HUES6 (cell line): ENCODE results near the gene CLCN6.
A peak's percentile ranks its signal among the peaks of the same experiment; 100 is the strongest.
"Not testable (repeated sequence)": the region's sequence is repeated elsewhere in the genome, so short reads cannot be mapped to it uniquely, and the experiment has no call there.

Source experiments
- H3K27ac ChIP-seq: 2 replicates; pipeline ENCODE4 v1.7.0; 2013; ENCODE audit warnings: low read depth, mild to moderate bottlenecking, low read length, inconsistent platforms
- H3K27me3 ChIP-seq: 2 replicates; pipeline ENCODE4 v1.6.1; 2013; ENCODE audit warnings: low read length; ENCODE audit not compliant: control insufficient read depth, insufficient read depth
- H3K36me3 ChIP-seq: 2 replicates; pipeline ENCODE4 v1.6.1; 2013; ENCODE audit warnings: low read length; ENCODE audit not compliant: control insufficient read depth, insufficient read depth
- H3K4me1 ChIP-seq: 2 replicates; pipeline ENCODE4 v1.6.1; 2013; ENCODE audit warnings: low read length; ENCODE audit not compliant: control insufficient read depth, insufficient read depth
- H3K4me3 ChIP-seq: 2 replicates; pipeline ENCODE4 v1.5.1; 2013; ENCODE audit warnings: low read depth, low read length
- H3K9ac ChIP-seq: one replicate; pipeline ENCODE4 v1.6.1; 2013; ENCODE audit warnings: mild to moderate bottlenecking, low read length
- H3K9me3 ChIP-seq: 2 replicates; pipeline ENCODE4 v1.6.1; 2013; ENCODE audit warnings: low read depth, low read length; ENCODE audit not compliant: control insufficient read depth, insufficient read depth

CLCN6 gene

DNA sequence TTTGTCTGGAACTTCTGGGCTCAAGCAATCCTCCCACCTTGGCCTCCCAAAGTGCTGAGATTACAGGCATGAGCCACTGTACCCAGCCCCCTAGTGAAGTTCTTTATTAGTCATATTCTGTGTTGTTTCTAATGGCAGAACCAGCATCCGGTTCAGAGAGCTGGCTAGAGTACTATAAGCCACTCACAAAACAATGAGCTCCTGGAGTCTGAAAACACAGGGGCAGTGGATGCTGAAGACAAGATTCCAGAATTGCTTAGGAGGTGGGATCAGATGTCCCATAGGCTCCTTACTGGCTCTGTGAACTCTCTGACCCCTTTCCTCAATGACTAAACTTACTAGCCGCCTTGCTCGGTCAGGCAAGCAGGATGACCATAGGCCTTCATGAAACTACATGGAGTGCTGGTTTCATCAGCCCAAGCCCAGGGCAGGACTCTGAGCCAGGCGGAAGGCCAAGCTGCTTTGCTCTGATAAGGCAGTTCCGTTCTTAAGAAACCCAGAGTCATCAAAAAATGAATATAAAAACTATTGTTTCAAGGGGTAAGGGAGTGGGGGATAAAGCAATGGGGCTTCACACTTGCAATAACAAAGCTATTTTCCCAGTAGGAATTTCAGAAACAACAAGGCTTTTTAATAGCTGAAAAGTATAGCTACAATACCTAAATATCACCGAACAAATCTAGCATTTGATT lies 8.3 kb upstream of the CLCN6 start:
- Histone ChIP-seq H3K4me1 (peaks cover 7% of the 10 kb centered on the region), H3K36me3 (peaks cover 57% of the 10 kb centered on the region), H3K9ac (no peak overlapping the region), H3K4me3 (no peak overlapping the region), H3K27me3 (no peaks in the 10 kb centered on the region), H3K27ac (no peak overlapping the region), H3K9me3 (no peaks in the 10 kb centered on the region)

DNA sequence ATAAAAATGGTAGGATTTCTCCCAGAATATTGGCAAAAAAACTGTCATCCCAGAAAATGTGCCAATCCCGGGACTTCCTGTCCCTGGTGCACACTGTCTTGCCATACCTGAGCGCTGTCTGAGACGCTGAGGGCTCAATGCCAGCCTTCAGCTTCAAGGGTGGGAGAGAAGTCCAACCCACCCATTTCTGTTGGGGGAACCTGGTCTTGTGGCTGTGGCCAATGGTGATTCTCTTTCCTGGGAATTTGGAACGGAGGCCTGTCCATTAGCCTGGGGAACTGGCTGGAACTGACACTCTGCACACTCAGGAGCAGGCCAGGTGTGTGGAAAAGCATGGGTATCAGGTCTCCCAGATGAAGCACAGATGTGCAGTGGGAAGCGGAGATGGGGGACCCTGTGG lies 6.9 kb upstream of the CLCN6 start:
- Histone ChIP-seq H3K27me3 (no peaks in the 10 kb centered on the region), H3K9me3 (no peaks in the 10 kb centered on the region), H3K9ac (no peak overlapping the region), H3K27ac (no peak overlapping the region), H3K4me3 (no peak overlapping the region), H3K36me3 (peaks cover 47% of the 10 kb centered on the region), H3K4me1 (peaks cover 18% of the 10 kb centered on the region)

DNA sequence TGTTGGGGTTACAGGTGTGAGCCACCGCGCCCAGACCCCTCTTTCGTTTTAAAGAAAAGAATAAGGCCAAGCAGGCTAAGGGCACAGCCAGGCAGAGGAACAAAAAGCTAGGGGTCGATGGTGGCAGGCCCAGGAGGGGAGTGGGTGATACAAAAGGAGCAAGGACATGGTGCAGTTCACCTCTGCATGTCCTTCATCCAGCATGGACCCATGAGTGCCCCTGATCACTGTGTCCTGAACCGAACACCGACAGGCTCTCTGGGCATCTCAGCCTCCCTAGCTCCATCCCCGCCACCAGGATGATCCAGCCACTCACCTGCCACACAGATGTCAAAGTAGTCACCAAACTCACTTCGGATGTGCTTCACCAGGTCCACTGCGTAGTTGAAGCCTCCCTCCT lies 6.1 kb upstream of the CLCN6 start:
- Histone ChIP-seq H3K9ac (no peak overlapping the region), H3K27me3 (no peaks in the 10 kb centered on the region), H3K4me3 (no peak overlapping the region), H3K4me1 (peaks cover 24% of the 10 kb centered on the region), H3K27ac (no peak overlapping the region), H3K9me3 (no peaks in the 10 kb centered on the region), H3K36me3 (peaks cover 39% of the 10 kb centered on the region)

DNA sequence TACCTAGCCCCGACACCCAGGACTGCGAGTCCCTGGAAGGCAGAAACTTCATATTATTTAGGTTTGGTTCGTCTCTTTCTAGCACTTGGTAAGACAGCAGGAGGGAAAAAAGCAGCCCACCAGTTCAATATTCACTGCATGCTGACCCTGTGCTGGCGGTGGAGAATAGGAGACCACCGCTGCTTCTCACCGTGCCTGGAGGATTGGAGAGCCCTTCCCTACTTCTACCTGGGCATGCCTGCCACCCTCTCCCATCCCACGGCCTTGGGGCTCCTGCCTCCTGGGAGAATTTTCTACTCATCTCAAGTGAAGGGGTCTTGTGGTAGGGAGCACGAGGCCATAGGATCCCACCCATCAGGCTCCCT lies 5.6 kb upstream of the CLCN6 start:
- peaks cover 35% of the 10 kb centered on the region for H3K36me3 ChIP-seq
- H3K9me3 ChIP-seq: no peaks in the 10 kb centered on the region
- no peaks in the 10 kb centered on the region for H3K27me3 ChIP-seq
- H3K4me3 ChIP-seq: no peak overlapping the region
- no peak overlapping the region for H3K9ac ChIP-seq
- no peak overlapping the region for H3K27ac ChIP-seq
- H3K4me1 ChIP-seq: peaks cover 26% of the 10 kb centered on the region

DNA sequence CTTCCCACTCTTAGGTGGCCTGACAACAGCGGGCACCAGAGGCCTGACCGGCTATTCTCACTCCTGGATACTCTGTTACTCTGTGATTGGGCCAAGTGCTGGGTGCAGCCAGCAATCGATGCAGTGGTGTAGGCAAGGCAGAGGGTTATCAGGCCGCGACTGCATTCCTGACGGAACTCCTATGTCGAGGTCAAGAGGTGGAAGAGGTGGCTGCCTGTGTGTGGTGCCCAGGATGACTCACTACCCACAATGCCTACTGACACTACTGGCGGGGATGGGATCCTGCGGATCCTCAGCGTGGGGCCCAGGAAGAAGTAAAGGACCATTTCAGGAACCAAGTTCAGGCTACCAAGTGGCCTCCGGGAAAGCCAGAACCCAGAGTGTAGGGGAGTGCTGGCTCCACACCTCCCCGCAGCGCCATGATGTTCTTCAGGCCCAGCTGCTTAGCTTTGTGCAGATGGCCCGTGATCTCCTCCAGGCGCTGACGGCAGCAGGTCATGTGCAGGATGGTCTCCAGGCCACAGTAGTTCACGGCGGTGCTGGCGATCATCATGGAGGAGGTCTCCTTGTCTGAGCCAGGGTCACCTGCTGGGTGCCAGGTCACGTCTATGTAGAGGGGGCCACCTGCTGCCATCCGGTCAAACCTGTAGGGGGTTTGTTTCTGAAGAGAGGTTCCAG lies 5.1 kb upstream of the CLCN6 start:
- H3K4me1 ChIP-seq: peaks cover 26% of the 10 kb centered on the region
- H3K4me3 ChIP-seq: no peak overlapping the region
- no peaks in the 10 kb centered on the region for H3K27me3 ChIP-seq
- no peak overlapping the region for H3K27ac ChIP-seq
- peaks cover 30% of the 10 kb centered on the region for H3K36me3 ChIP-seq
- H3K9me3 ChIP-seq: no peaks in the 10 kb centered on the region
- H3K9ac ChIP-seq: no peak overlapping the region

DNA sequence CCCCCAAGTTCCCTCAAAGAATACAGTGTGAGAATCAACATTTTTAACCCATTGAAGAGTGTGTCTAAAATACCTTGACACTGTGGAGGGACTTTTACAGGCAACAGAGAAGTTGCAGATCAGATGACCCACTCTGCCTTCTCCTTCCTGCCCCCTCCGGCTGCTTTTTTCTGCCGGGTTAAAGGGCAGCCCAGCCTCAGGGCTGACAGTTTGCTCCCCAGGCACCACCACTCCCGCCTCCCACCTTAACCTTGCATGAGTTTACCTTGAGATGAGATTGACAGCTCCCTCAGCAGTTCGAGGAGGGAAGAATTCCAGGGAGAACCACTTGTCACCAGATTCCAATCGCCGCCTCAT lies 3.4 kb upstream of the CLCN6 start:
- Histone ChIP-seq H3K36me3 (peaks cover 29% of the 10 kb centered on the region), H3K9ac (peak overlapping the region; percentile 28), H3K9me3 (no peaks in the 10 kb centered on the region), H3K27ac (no peak overlapping the region; the same call in 1 of the 2 replicates), H3K4me3 (peak overlapping the region; percentile 74), H3K27me3 (no peaks in the 10 kb centered on the region), H3K4me1 (peaks cover 36% of the 10 kb centered on the region)

DNA sequence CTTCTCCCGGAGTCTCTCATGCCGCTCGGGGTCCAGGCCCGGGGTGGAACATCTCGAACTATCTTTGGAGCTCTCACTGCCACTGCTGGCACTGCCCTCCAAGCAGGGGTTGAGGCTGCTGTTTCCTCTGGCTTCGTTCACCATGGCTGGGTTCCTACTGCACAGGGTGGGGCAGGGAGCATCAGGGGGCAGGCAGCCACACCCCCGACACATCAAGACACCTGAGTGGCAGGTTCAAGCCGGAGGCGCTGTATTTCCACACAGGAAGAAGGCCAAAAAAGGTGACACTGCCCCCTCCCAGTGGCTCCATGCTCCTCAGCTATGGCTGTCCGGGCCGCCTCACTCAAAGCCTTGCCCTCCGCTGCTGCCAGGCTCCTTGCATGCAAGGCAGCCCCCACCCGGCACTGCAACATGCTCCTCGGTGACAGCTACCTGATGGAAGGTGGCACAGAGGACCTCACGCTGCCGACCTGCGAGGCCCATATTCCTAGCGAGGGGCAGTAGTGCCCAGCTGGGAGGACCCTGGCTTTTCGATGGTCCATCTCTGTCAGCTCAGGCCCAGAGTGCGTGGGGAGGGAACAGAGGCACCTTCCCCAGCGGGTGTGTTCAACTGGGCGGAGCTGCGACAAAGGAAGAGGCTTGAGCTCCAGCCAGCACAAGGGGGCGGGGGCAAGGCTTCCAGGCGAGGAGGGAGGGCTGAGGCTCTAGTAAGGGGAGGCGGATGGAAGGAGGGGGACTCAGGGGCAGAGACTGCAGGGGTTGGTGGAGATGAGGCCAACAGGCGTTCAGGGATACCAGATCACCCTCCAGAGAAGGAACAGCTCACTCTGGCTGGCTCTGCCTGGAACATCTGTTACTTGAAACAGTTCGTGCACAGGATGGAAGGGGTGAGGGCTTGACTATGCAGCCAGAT lies 2.8 kb upstream of the CLCN6 start:
- no peaks in the 10 kb centered on the region for H3K9me3 ChIP-seq
- H3K9ac ChIP-seq: peak overlapping the region; percentile 28
- H3K36me3 ChIP-seq: peaks cover 35% of the 10 kb centered on the region
- H3K27me3 ChIP-seq: no peaks in the 10 kb centered on the region
- peaks cover 37% of the 10 kb centered on the region for H3K4me1 ChIP-seq
- no peak overlapping the region; the same call in 1 of the 2 replicates for H3K27ac ChIP-seq
- H3K4me3 ChIP-seq: peak overlapping the region; percentile 74

DNA sequence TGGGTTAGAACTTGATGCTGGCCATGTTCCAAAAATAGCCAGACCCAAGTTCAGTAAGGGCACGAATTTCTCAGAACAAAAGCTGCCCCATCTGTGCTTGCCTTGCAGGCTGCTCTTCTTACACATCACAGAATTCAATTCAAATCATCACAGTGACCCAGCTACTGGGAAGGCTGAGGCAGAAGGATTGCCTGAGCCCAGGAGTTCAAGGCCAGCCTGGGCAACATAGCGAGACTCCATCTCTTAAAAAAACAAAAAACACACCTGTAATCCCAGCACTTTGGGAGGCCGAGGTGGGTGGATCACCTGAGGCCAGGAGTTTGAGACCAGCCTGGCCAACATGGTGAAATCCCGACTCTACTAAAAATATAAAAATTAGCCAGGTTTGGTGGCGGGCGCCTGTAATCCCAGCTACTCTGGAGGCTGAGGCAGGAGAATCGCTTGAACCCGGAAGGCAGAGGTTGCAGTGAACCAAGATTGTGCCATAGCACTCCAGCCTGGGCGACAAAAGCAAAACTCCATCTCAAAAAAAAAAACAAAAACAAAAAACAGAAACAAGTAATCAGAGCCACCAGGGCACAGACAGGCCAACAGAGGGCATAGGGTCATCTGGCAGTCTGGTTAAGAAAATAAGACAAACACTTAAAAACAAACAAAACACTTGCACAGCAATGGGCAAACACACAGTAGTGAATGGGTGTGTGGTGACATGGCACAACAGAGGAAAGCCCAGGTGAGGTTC lies 1.9 kb upstream of the CLCN6 start:
- peaks cover 41% of the 10 kb centered on the region for H3K36me3 ChIP-seq
- H3K27me3 ChIP-seq, H3K27ac ChIP-seq, H3K9me3 ChIP-seq: not testable (repeated sequence)
- peaks cover 37% of the 10 kb centered on the region for H3K4me1 ChIP-seq
- H3K4me3 ChIP-seq: peak overlapping the region; percentile 88
- H3K9ac ChIP-seq: peak overlapping the region; percentile 21

DNA sequence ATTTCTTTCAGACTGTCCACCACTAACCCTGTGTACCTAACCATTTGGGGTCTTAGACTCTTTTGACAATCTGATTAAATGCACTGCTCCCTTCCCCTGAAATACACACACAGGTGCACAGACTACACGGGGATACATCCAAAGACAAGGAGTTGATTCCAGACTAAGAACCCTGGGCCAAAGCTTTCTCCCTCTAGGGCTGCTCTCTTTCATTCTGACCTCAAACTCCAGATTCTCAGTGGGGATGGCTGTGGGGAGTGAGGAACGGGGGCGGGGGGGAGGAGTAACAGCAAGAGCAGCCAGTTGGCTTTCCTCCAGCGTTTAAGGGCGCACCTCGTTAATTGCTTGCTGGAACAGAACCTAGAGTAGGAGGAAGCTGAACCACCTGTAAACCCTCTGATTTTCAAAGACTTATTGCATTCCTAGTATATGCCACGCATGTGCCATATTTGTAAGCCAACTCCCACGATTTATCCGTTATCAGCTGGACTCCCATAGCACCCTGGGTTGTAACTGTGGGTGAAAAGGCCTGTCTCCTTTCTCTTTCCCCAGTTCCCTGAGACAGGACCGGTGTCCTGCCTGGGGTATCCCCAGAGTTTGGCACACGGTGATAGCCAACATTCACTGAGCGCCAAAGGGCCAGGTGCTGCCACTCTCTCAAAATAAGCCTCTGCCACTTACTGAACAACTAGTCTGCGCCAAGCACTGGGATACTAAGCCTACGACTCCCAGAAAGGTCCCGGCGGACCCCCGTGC lies 1.1 kb upstream of the CLCN6 start:
- H3K9ac ChIP-seq: peak overlapping the region; percentile 90
- no peaks in the 10 kb centered on the region for H3K27me3 ChIP-seq
- peak overlapping the region; percentile 92 for H3K27ac ChIP-seq
- peaks cover 45% of the 10 kb centered on the region for H3K36me3 ChIP-seq
- peak overlapping the region; percentile 88 for H3K4me3 ChIP-seq
- peaks cover 37% of the 10 kb centered on the region for H3K4me1 ChIP-seq
- H3K9me3 ChIP-seq: no peaks in the 10 kb centered on the region

DNA sequence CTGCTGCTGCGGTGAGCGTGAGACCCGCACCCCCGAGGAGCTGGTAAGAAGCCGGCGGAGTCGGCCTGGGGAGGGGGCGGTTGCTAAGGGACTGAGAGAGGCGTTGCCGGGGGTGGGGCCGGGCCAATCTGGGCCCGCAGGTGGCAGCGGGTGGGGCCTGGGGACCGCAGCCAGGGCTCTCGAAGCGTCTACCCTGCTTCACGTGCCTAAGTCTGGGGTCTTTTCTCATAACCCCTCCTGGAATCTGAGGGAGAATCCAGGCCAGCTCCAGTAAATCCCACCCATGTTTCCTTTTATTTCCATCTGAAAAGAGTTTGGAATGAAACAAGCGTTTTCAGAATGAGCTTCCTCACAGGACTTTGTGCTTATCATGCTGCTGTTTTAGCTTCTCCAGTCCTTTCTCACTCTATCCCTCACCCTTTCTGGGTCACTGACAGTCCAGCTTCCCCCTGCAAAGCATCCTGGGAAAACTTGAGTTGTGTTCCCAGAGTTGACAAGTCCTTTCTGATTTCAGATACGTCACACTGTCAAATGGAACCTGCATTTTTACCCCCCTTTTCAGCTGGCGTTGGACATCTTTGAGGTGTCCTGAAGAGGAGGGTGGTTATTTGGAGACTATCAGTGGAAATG lies 431 bp downstream of the CLCN6 start:
- H3K4me3 ChIP-seq: peak overlapping the region; percentile 88
- no peaks in the 10 kb centered on the region for H3K9me3 ChIP-seq
- peaks cover 37% of the 10 kb centered on the region for H3K4me1 ChIP-seq
- peaks cover 43% of the 10 kb centered on the region for H3K36me3 ChIP-seq
- peak overlapping the region; percentile 70 for H3K9ac ChIP-seq
- peak overlapping the region; percentile 35; the same call in 1 of the 2 replicates for H3K27ac ChIP-seq
- no peaks in the 10 kb centered on the region for H3K27me3 ChIP-seq
